SHP77 treated with DMSO at 0.1 percent for 48 hours (cell line): ENCODE data around the gene CCR9.
"Not testable (repeated sequence)": the region's sequence is repeated elsewhere in the genome, so short reads cannot be mapped to it uniquely, and the experiment has no call there.

Experiments used
- DNase-seq: peaks from one replicate; lab custom pipeline; 2025; lab: John Stamatoyannopoulos, UW

The CCR9 gene

GRCh38 chr3:45885979-45886705 lies at the start of gene CCR9:
Gene CCR9 (plus strand): TSS chr3:45886543. CDS start chr3:45894934, 8,391 bp downstream.
- no peak for DNase-seq

GRCh38 chr3:45838466-45838865 lies 47.9 kb upstream of the CCR9 start:
- DNase-seq = no peak

- DNase-seq = no peak
Measured at GRCh38 chr3:45841420-45841756, 45.0 kb upstream of the CCR9 start.

GRCh38 chr3:45841757-45842491 lies 44.4 kb upstream of the CCR9 start, which contains the start of gene LZTFL1:
Gene LZTFL1 (minus strand): TSS chr3:45842119. CDS start chr3:45841991, 128 bp downstream.
- DNase-seq = peak; percentile 83

- DNase-seq = no peak
Measured at GRCh38 chr3:45842851-45843625, 43.3 kb upstream of the CCR9 start.

DNA sequence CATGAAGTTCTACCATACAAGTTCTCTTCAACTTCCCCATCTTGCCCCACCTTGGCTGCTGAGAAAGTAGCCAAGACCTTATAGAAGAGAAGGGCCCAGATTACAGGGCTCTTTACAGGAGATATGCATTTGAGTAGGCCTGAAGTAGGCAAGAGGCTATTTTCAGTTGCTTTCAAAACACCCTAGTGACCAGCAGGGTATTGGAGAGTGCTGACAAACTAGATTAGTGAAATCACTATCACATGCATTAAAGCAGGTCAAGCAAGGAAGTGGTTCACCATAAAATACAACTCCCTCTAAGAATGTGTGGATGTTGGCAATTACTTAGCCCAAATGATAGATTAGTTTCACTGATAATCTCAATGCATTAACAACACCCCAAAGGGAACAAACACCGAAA lies 41.7 kb upstream of the CCR9 start:
- no peak for DNase-seq

DNA sequence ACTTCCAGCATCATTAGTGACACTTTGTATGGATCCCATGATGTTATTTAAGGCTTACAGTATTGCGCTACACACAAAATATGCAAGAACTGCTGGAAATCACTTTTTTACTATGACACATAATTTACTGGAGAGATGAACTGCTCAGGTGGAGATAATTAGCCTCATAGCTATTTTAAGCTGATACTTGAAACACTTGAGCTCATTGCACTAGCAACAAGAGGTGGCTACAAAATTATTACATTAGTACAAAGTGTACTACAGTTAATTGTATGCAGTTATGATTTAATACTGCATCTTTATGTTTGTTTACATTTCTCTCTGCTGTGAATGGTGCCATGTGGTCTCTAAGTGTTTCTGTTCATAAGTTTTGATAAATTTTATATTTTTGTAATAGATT lies 38.0 kb upstream of the CCR9 start:
- no peak for DNase-seq

- DNase-seq = no peak
Measured at GRCh38 chr3:45852828-45853227, 33.5 kb upstream of the CCR9 start.

DNA sequence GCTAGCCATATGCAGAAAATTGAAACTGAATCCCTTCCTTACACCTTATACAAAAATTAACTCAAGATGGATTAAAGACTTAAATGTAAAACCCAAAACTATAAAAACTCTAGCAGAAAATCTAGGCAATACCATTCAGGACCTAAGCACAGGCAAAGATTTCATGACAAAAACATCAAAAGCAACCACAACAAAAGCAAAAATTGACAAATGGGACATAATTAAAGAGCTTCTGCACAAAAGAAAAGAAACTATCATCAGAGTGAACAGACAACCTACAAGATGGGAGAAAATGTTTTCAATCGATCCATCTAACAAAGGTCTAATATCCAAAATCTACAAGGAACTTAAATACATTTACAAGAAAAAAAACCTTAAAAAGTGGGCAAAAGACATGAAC lies 30.0 kb upstream of the CCR9 start:
- not testable (repeated sequence) for DNase-seq

- not testable (repeated sequence) for DNase-seq
Measured at GRCh38 chr3:45857024-45857423, 29.3 kb upstream of the CCR9 start.

DNA sequence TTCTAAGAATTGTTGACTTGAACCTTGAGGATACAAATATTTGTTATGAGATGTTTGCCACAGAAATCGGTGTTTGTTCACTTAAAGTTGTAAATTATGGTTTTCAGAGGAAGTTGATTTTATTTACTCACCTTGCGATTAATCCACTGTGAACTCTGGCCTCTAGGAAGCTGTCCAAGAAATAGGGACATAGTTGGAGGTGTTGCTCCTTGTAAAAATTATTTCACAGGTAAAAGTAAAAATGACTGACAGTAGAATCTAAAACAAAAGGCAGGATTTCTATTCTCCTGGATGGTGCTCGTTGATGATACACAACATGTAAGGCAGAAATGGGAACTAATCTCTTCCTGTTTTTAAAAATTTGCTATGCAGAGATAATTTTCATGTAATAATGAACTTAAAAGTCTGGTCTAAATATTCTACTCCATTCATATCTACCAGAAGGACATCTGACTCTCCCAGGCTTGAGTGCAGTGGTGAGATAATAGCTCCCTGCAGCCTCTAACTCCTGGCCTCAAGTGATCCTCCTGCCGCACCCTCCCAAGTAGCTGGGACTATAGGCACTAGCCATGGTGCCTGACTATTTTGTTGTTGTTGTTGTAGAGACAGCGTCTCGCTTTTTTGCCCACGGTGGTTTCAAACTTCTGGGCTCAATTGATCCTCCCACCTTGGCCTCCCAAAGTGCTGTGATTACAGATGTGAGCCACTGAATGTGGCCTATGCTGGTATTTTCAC lies 27.4 kb upstream of the CCR9 start:
- no peak for DNase-seq

GRCh38 chr3:45860481-45860880 lies 25.9 kb upstream of the CCR9 start:
- no peak for DNase-seq

- DNase-seq = no peak
Measured at GRCh38 chr3:45861043-45861719, 25.2 kb upstream of the CCR9 start.

DNA sequence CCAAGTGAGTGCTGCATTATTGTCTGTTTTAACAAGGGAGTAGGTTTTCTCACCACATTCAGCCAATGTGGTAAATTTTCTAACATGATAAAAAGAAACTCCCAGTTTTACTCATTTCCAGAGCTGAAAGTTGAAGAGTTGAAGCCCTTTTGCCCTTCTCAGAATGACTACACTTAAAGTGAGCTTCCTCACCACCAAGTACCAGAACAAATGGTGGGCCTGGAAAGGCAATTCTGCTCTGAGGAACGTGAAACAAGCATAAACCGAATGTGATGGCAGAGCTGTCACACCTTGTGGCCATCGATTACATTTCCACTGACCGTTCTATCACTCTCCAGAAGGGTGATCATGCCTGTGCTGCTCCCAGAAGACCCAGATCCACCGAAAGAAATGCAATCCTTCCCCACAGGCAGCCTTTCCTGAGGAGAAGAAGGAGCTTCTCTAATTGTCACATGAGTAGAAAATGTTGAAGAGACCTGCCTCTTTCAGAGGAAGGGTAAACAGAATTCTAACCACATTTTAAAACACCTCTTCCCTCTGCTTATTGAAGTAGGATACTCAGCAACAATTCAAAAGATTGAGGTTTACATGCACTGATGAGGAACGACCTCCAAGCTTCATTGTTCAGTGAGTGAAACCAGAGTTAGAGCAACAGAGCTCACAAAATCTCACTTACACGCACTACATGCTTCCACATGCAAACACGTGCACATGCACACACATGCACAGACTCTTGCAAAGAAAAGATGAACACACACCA lies 21.4 kb upstream of the CCR9 start:
- no peak for DNase-seq

DNA sequence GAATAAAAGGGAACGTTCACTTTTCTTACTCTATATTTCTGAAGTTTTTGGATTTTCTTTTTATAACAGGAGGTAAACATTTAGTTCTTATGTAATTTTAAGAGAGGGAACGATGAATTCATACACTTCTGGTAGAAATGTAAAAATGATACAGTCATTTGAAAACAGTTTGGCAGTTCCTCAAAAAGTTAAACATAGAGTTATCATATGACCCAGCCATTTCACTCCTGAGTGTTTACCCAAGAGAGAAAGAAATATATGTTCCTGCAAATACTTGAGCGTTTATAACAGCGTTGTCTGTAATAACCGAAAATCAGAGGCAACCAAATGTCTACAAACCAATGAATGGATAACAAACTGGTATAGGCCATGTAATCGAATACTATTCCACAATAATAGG lies 20.8 kb upstream of the CCR9 start:
- DNase-seq = no peak

DNA sequence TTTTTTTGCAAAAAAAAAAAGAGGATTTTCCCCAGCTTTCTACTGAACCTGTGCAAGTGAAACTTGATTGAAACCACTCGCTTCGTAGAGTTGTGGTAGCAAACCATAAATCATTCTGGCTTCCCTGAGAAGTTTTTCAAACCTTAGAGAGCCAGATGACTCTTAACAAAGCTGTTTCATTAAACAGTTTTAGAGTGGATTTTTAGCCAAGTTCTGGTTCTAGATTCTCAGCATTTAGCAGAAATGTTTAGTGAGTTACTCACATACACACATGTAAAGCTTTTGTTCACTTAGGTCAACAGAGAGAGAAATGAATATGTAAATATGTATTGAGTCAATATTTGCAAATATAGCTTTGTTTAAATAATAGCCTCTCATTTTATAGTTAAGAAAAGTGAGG lies 18.1 kb upstream of the CCR9 start:
- DNase-seq = peak; percentile 8

GRCh38 chr3:45868650-45869049 lies 17.7 kb upstream of the CCR9 start:
- no peak for DNase-seq

DNA sequence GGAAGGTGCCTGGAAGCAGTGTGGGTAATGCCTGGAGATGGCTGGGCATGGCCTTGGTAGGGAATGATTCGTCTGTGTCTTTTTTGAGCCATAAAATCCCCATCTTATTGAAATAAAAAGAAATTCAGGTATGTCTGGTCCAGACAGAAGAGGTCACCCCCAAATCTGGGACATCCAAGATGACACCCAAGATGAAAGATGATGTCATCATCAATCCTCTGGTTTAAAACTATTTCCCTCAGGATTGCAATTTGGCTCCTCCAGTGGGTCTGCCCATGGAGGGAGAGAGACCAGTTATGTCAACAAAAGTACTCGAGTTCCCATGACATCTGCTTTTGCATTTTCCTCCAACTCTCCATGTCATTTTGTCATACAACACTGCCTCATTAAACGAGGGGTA lies 16.7 kb upstream of the CCR9 start:
- DNase-seq = no peak

DNA sequence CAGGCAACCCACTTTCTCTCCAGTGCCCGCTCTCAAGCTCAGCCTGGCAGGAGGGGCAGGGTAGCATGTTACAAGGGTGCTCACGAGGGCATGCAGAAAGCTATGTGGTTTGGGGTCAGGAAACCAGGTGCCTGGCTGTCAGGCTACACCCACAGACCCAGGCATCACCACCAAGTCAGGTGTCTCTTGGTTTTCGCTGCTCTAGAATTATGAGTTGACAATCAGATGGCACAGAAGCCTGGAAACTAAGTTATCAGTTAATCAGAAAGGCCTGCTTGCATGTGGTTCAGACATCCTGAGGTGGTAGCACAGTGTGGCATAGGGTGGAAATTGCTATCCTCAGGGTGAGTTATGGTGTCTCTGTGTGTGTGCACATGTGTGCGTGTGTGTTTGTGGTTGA lies 16.2 kb upstream of the CCR9 start:
- DNase-seq = no peak

DNA sequence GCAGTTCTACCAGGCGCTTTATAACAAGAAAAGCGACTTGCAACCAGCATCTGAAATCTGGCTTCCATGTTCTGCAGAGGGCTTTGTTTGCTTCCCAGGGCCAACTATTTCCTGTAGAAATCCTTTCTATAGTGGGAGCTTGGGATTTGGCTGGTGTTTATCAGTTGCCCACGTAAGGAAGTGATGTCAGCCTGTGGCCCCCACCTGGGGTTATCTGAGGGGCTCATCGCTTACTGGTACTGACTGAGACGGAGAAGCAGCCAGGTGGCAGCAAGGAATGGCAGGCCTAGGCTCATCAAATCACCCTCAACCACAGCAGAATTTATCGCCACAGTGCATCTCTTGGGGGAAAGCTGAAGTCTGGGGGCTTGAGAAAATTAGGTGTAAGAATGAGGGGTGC lies 14.6 kb upstream of the CCR9 start:
- DNase-seq = no peak

DNA sequence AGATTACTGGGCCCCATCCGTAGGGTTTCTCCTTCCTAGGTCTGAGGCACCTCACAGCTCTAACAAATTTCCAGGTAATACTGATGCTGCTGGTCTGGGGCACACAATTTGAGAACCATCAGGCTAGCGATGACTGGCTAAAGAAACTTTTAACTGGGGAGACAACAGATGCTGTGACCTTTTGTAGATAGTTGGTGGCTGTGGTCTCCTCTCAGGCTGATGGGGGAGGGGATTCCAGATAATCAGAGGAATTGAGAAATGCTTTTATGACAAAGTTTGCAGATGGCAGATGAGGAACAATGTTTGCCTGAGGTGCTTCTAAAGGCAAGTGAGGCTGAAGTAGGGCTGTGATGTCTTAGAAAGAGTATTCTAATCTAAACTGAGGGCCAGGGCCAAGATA lies 13.8 kb upstream of the CCR9 start:
- no peak for DNase-seq
